ENCODE data around the gene RAD21L1.

- no peak for TF ChIP-seq CTCF (IDR thresholded peaks at IDR 0.05)
- TF ChIP-seq EZH2 (IDR thresholded peaks at IDR 0.05) = no peak
- no peak for TF ChIP-seq EZH2phosphoT487 (IDR thresholded peaks at IDR 0.05)
Observed at GRCh38 chr20:1178623-1179022, 47.2 kb upstream of the RAD21L1 start.
